ENCODE data around the gene PDXP. TPM values are rescaled to one million over a fixed set of nuclear protein-coding genes. Genes with fewer than 3 reads are reported as not detected.

PDXP gene
- total RNA-seq, 1 donor: 9.9 TPM

GRCh38 chr22:37624017-37624365 lies 34.5 kb upstream of the PDXP start:
- no peak overlapping the region for H3K4me3 ChIP-seq (ENCODE audit: low read depth, low read length)
- DNase-seq (ENCODE audit: low read depth): no peak
- no peak for TF ChIP-seq CTCF (IDR thresholded peaks at IDR 0.05; ENCODE audit: insufficient read depth, low read depth, low read length)

GRCh38 chr22:37624876-37625275 lies 33.6 kb upstream of the PDXP start:
- DNase-seq (ENCODE audit: low read depth): no peak
- no peak overlapping the region for H3K4me3 ChIP-seq (ENCODE audit: low read depth, low read length)
- TF ChIP-seq CTCF (IDR thresholded peaks at IDR 0.05; ENCODE audit: insufficient read depth, low read depth, low read length): no peak

GRCh38 chr22:37625737-37626136 lies 32.8 kb upstream of the PDXP start:
- no peak overlapping the region for H3K4me3 ChIP-seq (ENCODE audit: low read depth, low read length)
- DNase-seq (ENCODE audit: low read depth): no peak
- TF ChIP-seq CTCF (IDR thresholded peaks at IDR 0.05; ENCODE audit: insufficient read depth, low read depth, low read length): no peak

- H3K4me3 ChIP-seq (ENCODE audit: low read depth, low read length): no peak overlapping the region
- DNase-seq (ENCODE audit: low read depth): peak; percentile 54
- TF ChIP-seq CTCF (IDR thresholded peaks at IDR 0.05; ENCODE audit: insufficient read depth, low read depth, low read length): no peak
Measured at GRCh38 chr22:37626144-37626543, 32.4 kb upstream of the PDXP start.

- no peak for TF ChIP-seq CTCF (IDR thresholded peaks at IDR 0.05; ENCODE audit: insufficient read depth, low read depth, low read length)
- no peak for DNase-seq (ENCODE audit: low read depth)
- H3K4me3 ChIP-seq (ENCODE audit: low read depth, low read length): no peak overlapping the region
Measured at GRCh38 chr22:37626556-37627075, 31.9 kb upstream of the PDXP start.

GRCh38 chr22:37627121-37627520 lies 31.4 kb upstream of the PDXP start:
- no peak for DNase-seq (ENCODE audit: low read depth)
- H3K4me3 ChIP-seq (ENCODE audit: low read depth, low read length): no peak overlapping the region
- no peak for TF ChIP-seq CTCF (IDR thresholded peaks at IDR 0.05; ENCODE audit: insufficient read depth, low read depth, low read length)

- no peak for TF ChIP-seq CTCF (IDR thresholded peaks at IDR 0.05; ENCODE audit: insufficient read depth, low read depth, low read length)
- no peak for DNase-seq (ENCODE audit: low read depth)
- no peak overlapping the region for H3K4me3 ChIP-seq (ENCODE audit: low read depth, low read length)
Measured at GRCh38 chr22:37627545-37627944, 31.0 kb upstream of the PDXP start.
